Ovary (tissue), 9 donors: Measurements from ENCODE around the gene PLCB1. TPM values are rescaled to one million over a fixed set of nuclear protein-coding genes. Genes with fewer than 3 reads are reported as not detected.

ENCODE experiments used
- DNase-seq, 5 donors: peaks; one replicate each; pipeline ENCODE4 v3.0.0-alpha.2; 2019 to 2020
- H3K27ac ChIP-seq, 2 donors: fragments of 200-600 bp; one replicate each; pipeline versions ENCODE4 v1.5.1 to v1.8.0; 2019 to 2022
- H3K27me3 ChIP-seq: fragments of 200-600 bp; one replicate; pipeline ENCODE4 v1.8.0; 2022
- H3K36me3 ChIP-seq: fragments of 200-600 bp; sonication (generic); one replicate; pipeline ENCODE4 v1.5.1; 2019
- H3K4me1 ChIP-seq: one replicate; pipeline ENCODE4 v1.8.1; 2013; ENCODE audit warnings: mild to moderate bottlenecking, moderate library complexity; ENCODE audit not compliant: insufficient read depth
- H3K4me3 ChIP-seq: fragments of 200-600 bp; sonication (generic); one replicate; pipeline ENCODE4 v1.5.1; 2017
- H3K9me3 ChIP-seq, 2 donors: fragments of 200-600 bp in 1 of 2; sonication (generic) in 1 of 2; one replicate each; pipeline versions ENCODE4 v1.5.1 to v1.8.1; 2013 to 2019; ENCODE audit warnings: mild to moderate bottlenecking in 1 of 2, moderate library complexity in 1 of 2
- CTCF ChIP-seq, 3 donors: fragments of 450-650 bp in 2 of 3; fragments of 200-600 bp in 1 of 3; IDR thresholded peaks; one replicate each; pipeline versions ENCODE4 v1.5.1 to v1.8.0; 2016 to 2022; ENCODE audit warnings: antibody characterized with exemption in 3 of 3, mild to moderate bottlenecking in 1 of 3
- EP300 ChIP-seq: sonication (generic); formaldehyde crosslinking; IDR thresholded peaks from one replicate; pipeline ENCODE4 v1.6.1; 2017; ENCODE audit warnings: antibody characterized with exemption
- POLR2A ChIP-seq: fragments of 450-650 bp; IDR thresholded peaks from one replicate; pipeline ENCODE4 v1.6.1; 2017; ENCODE audit warnings: antibody characterized with exemption, mild to moderate bottlenecking, moderate library complexity
- WGBS, 3 donors: extraction: QIAGEN DNeasy Blood & Tissue Kit in 1 of 3; methylation state at CpG; one replicate each; pipeline versions ENCODE4 v1.1.5 to v1.1.7; 2013 to 2017; 5-methylcytosine and 5-hydroxymethylcytosine counted together
- intact Hi-C, 4 donors: fragments of 100-400 bp; cut with DNase I; formaldehyde crosslinking; loops; one replicate each; pipeline versions ENCODE4 v1.11.0 to v1.15.1; 2022 to 2023
- polyA plus RNA-seq, 2 donors: library from polyadenylated mRNA; stranded (reverse); fragments of 200-250 nt in 1 of 2; fragments of 350-450 nt in 1 of 2; fragmentation: Illumina TruSeq in 1 of 2; extraction: RNeasy Lipid Tissue Mini Kit (QIAGEN cat#74804) in 1 of 2; gene quantifications; one replicate each; pipeline ENCODE4 v1.2.3, GENCODE V29; 2013 to 2014
- total RNA-seq, 7 donors: library from RNA; depleted of rRNA in 2 of 7; stranded (reverse); fragments of >200 nt in 2 of 7; fragmentation: NEBNext Ultra II Directional in 3 of 7; extraction: Animal tissue kit (Norgen Biotek cat#: 25700) in 3 of 7; gene quantifications; one replicate each; pipeline versions ENCODE4 v1.1.0 to v1.2.4, GENCODE V29; 2016 to 2023
- donor health status: DM: no; HTN: no; CAD: no; lungs with moderate emphysema.
- donor health status: DM: no; HTN: no; CAD: no.
- donor health status: Bipolar disorder and iron deficiency.
- donor health status: DM: yes; HTN: yes; CAD: no.
- donor health status: DM: no; HTN: no; CAD: no.
- donor health status: DM: yes; HTN: yes; CAD: no.

Gene PLCB1
- total and polyA plus RNA-seq, 9 donors, result 2.9 to 29.5 (median 9.0) TPM

- H3K27me3 ChIP-seq, result no peaks in the 10 kb centered on the region
- no peaks in the 10 kb centered on the region for H3K9me3 ChIP-seq
- DNase-seq, result no peak
- H3K27ac ChIP-seq, result no peak overlapping the region
- no peaks in the 10 kb centered on the region for H3K36me3 ChIP-seq
- intact Hi-C loops, result no loop called here
- no peak for TF ChIP-seq POLR2A
- WGBS, 3 donors, result 90 to 97% (median 96%) methylated on average over 2 of the region's 2 CpGs
- no peaks in the 10 kb centered on the region for H3K4me1 ChIP-seq
- H3K4me3 ChIP-seq, result no peak overlapping the region
These were observed 344.0 kb downstream of the PLCB1 start for GRCh38 chr20:8476021-8476420.

- Histone ChIP-seq H3K4me1 (no peaks in the 10 kb centered on the region), H3K36me3 (no peaks in the 10 kb centered on the region), H3K9me3 (no peaks in the 10 kb centered on the region), H3K27me3 (no peaks in the 10 kb centered on the region), H3K4me3 (no peak overlapping the region), H3K27ac (no peak overlapping the region)
- DNase-seq, result no peak
- TF ChIP-seq POLR2A, result no peak
- TF ChIP-seq EP300, result no peak
- TF ChIP-seq CTCF (IDR thresholded peaks at IDR 0.05), result no peak
- intact Hi-C loops, result no loop called here
- 93 to 98% (median 96%) methylated on average over 6 of the region's 6 CpGs for WGBS, 3 donors
These were observed 348.5 kb downstream of the PLCB1 start for GRCh38 chr20:8480597-8480996.

GRCh38 chr20:8487696-8488095 is 355.6 kb downstream of the PLCB1 start:
- DNase-seq, result no peak
- no peak overlapping the region for H3K27ac ChIP-seq
- WGBS, 3 donors, result 87 to 92% (median 89%) methylated on average over 7 of the region's 7 CpGs
- no peak for TF ChIP-seq POLR2A
- TF ChIP-seq CTCF (IDR thresholded peaks at IDR 0.05), result no peak
- TF ChIP-seq EP300, result no peak
- H3K27me3 ChIP-seq, result no peaks in the 10 kb centered on the region
- intact Hi-C loops, result no loop called here
- peaks cover 3% of the 10 kb centered on the region for H3K4me1 ChIP-seq
- no peaks in the 10 kb centered on the region for H3K36me3 ChIP-seq
- no peak overlapping the region for H3K4me3 ChIP-seq
- H3K9me3 ChIP-seq, result no peaks in the 10 kb centered on the region

- peak in 1 of 5 donors; percentile 52 for DNase-seq
- TF ChIP-seq POLR2A (no peak), CTCF (IDR thresholded peaks at IDR 0.05) (no peak), EP300 (no peak)
These were observed 357.2 kb downstream of the PLCB1 start for GRCh38 chr20:8489094-8489883.

GRCh38 chr20:8490076-8490830 is 358.2 kb downstream of the PLCB1 start:
- no peak overlapping the region for H3K27ac ChIP-seq
- DNase-seq, result no peak
- no peaks in the 10 kb centered on the region for H3K9me3 ChIP-seq
- H3K36me3 ChIP-seq, result no peaks in the 10 kb centered on the region
- TF ChIP-seq EP300, result no peak
- TF ChIP-seq POLR2A, result no peak
- no peak for TF ChIP-seq CTCF (IDR thresholded peaks at IDR 0.05)
- H3K4me1 ChIP-seq, result peaks cover 3% of the 10 kb centered on the region
- WGBS, 3 donors, result 59 to 69% (median 61%) methylated on average over 3 of the region's 3 CpGs
- no peaks in the 10 kb centered on the region for H3K27me3 ChIP-seq
- no peak overlapping the region for H3K4me3 ChIP-seq
- intact Hi-C loops, result no loop called here

More at GRCh38 chr20:8489094-8489883, 357.2 kb downstream of the PLCB1 start:
- Histone ChIP-seq H3K9me3 (no peaks in the 10 kb centered on the region), H3K36me3 (no peaks in the 10 kb centered on the region), H3K27me3 (no peaks in the 10 kb centered on the region), H3K4me3 (no peak overlapping the region), H3K4me1 (peaks cover 3% of the 10 kb centered on the region), H3K27ac (no peak overlapping the region)
- WGBS, 3 donors, result 39 to 45% (median 40%) methylated on average over 6 of the region's 6 CpGs
- intact Hi-C loops, result no loop called here
